AG04450 (cell line): Measurements from ENCODE around the gene LURAP1L. TPM values are rescaled to one million over a fixed set of nuclear protein-coding genes. Genes with fewer than 3 reads are reported as not detected.

ENCODE experiments used
- CTCF ChIA-PET: fragments of 300-600, 350-600 bp; formaldehyde crosslinking; extraction: SDS; loops from one replicate; lab custom pipeline; 2022; ENCODE audit warnings: antibody characterized with exemption, inconsistent platforms; lab: Charles Lee
- POLR2A ChIA-PET: fragments of 350-600 bp; formaldehyde crosslinking; extraction: SDS; loops from one replicate; lab custom pipeline; 2021; ENCODE audit warnings: antibody characterized with exemption, inconsistent platforms; lab: Yijun Ruan, JAX
- DNase-seq: peaks from one replicate; pipeline ENCODE4 v3.0.0-alpha.2; 2011; ENCODE audit warnings: low read depth, low spot score
- H3K27ac ChIP-seq: one replicate; pipeline ENCODE4 v1.5.1; 2012; ENCODE audit warnings: low read depth, low read length, control low read depth
- H3K27me3 ChIP-seq: one replicate; pipeline ENCODE4 v1.6.0; 2012; ENCODE audit warnings: low read length; ENCODE audit not compliant: control insufficient read depth, insufficient read depth
- H3K4me3 ChIP-seq: 2 replicates; pipeline ENCODE4 v1.5.1; 2011; ENCODE audit warnings: mild to moderate bottlenecking, low read depth, low read length, control low read depth
- H3K9me3 ChIP-seq: 2 replicates; pipeline ENCODE4 v1.5.1; 2012; ENCODE audit warnings: low read length; ENCODE audit not compliant: control insufficient read depth, insufficient read depth
- CTCF ChIP-seq: IDR thresholded peaks from 2 replicates; pipeline ENCODE4 v1.5.1; 2011; ENCODE audit warnings: low read depth, low read length, control low read depth, inconsistent platforms
- polyA plus RNA-seq: library from polyadenylated mRNA; depleted of rRNA; stranded (reverse); fragments of >200 nt; gene quantifications from 2 replicates; pipeline ENCODE4 v1.2.3, GENCODE V29; 2011

LURAP1L gene
- polyA plus RNA-seq, 1 experiment, result 51.4 TPM

- TF ChIP-seq CTCF, result no peak
- DNase-seq, result no peak
- CTCF ChIA-PET, result no interaction called here
- Histone ChIP-seq H3K9me3 (no peaks in the 10 kb centered on the region), H3K4me3 (no peak overlapping the region), H3K27me3 (no peaks in the 10 kb centered on the region), H3K27ac (no peak overlapping the region)
- POLR2A ChIA-PET, result no interaction called here
Measured at GRCh38 chr9:12847561-12847960, 72.7 kb downstream of the LURAP1L start.

GRCh38 chr9:12849486-12850003, 74.7 kb downstream of the LURAP1L start:
- Histone ChIP-seq H3K9me3 (no peaks in the 10 kb centered on the region), H3K4me3 (no peak overlapping the region), H3K27me3 (no peaks in the 10 kb centered on the region), H3K27ac (no peak overlapping the region)
- CTCF ChIA-PET, result no interaction called here
- no peak for TF ChIP-seq CTCF
- peak; percentile 4 for DNase-seq
- POLR2A ChIA-PET, result interaction anchor here (1.0 kb wide), 1 partner anchor 35 kb away, joined by 4 read pairs; no protein-coding TSS in a partner anchor

GRCh38 chr9:12851341-12852090, 76.7 kb downstream of the LURAP1L start:
- DNase-seq, result no peak
- CTCF ChIA-PET, result no interaction called here
- no peak for TF ChIP-seq CTCF
- Histone ChIP-seq H3K27ac (no peak overlapping the region), H3K4me3 (no peak overlapping the region), H3K9me3 (no peaks in the 10 kb centered on the region), H3K27me3 (no peaks in the 10 kb centered on the region)
- POLR2A ChIA-PET, result no interaction called here

- CTCF ChIA-PET, result no interaction called here
- POLR2A ChIA-PET, result no interaction called here
- DNase-seq, result no peak
- Histone ChIP-seq H3K4me3 (no peak overlapping the region), H3K9me3 (no peaks in the 10 kb centered on the region), H3K27ac (no peak overlapping the region), H3K27me3 (no peaks in the 10 kb centered on the region)
- TF ChIP-seq CTCF, result no peak
Measured at GRCh38 chr9:12853051-12853450, 78.2 kb downstream of the LURAP1L start.

GRCh38 chr9:12854221-12854620, 79.4 kb downstream of the LURAP1L start:
- no peak overlapping the region for H3K27ac ChIP-seq
- ChIA-PET POLR2A (no interaction called here), CTCF (no interaction called here)
- TF ChIP-seq CTCF, result no peak
- no peak overlapping the region for H3K4me3 ChIP-seq
- H3K9me3 ChIP-seq, result no peaks in the 10 kb centered on the region
- DNase-seq, result no peak
- H3K27me3 ChIP-seq, result no peaks in the 10 kb centered on the region
